Measurements from ENCODE around the gene NKX6-1. TPM values are rescaled to one million over a fixed set of nuclear protein-coding genes. Genes with fewer than 3 reads are reported as not detected.

Gene NKX6-1
- total RNA-seq, 1 experiment from 2014 or later = not detected

GRCh38 chr4:84527391-84527790 lies 28.3 kb upstream of the NKX6-1 start:
- no peak overlapping the region for H3K9ac ChIP-seq (ENCODE audit: low read length)
- no peak overlapping the region for H3K4me3 ChIP-seq (ENCODE audit: low read length)
- H3K4me2 ChIP-seq (ENCODE audit: low read depth, low read length, poor library complexity, severe bottlenecking) = no peak overlapping the region
- no peaks in the 10 kb centered on the region for H4K20me1 ChIP-seq (ENCODE audit: insufficient read depth, low read depth, low read length)
- H3K9me2 ChIP-seq (replicated peaks; ENCODE audit: insufficient read depth, low read length) = no peaks in the 10 kb centered on the region
- H3K79me2 ChIP-seq (ENCODE audit: low read length) = no peaks in the 10 kb centered on the region
- H3K36me3 ChIP-seq (ENCODE audit: insufficient read depth, low read length) = no peaks in the 10 kb centered on the region
- no peaks in the 10 kb centered on the region for H3K9me3 ChIP-seq (ENCODE audit: low read length)
- no peak for DNase-seq
- no peaks in the 10 kb centered on the region for H3K27me3 ChIP-seq (ENCODE audit: low read length)
- H2AFZ ChIP-seq (ENCODE audit: low read length) = no peak overlapping the region
- H3K27ac ChIP-seq (ENCODE audit: low read length) = no peak overlapping the region
- no peaks in the 10 kb centered on the region for H3K4me1 ChIP-seq (ENCODE audit: low read length)

GRCh38 chr4:84515075-84515474 lies 16.0 kb upstream of the NKX6-1 start:
- Histone ChIP-seq H3K36me3 (ENCODE audit: insufficient read depth, low read length) (no peaks in the 10 kb centered on the region), H3K9ac (ENCODE audit: low read length) (no peak overlapping the region), H3K9me2 (replicated peaks; ENCODE audit: insufficient read depth, low read length) (no peaks in the 10 kb centered on the region), H3K27ac (ENCODE audit: low read length) (no peak overlapping the region), H3K4me1 (ENCODE audit: low read length) (no peaks in the 10 kb centered on the region), H3K4me3 (ENCODE audit: low read length) (no peak overlapping the region), H3K79me2 (ENCODE audit: low read length) (no peaks in the 10 kb centered on the region), H2AFZ (ENCODE audit: low read length) (no peak overlapping the region), H3K27me3 (ENCODE audit: low read length) (no peaks in the 10 kb centered on the region), H3K4me2 (ENCODE audit: low read depth, low read length, poor library complexity, severe bottlenecking) (no peak overlapping the region), H3K9me3 (ENCODE audit: low read length) (no peaks in the 10 kb centered on the region), H4K20me1 (ENCODE audit: insufficient read depth, low read depth, low read length) (no peaks in the 10 kb centered on the region)
- no peak for DNase-seq

GRCh38 chr4:84512277-84512676 lies 13.2 kb upstream of the NKX6-1 start:
- Histone ChIP-seq H3K4me2 (ENCODE audit: low read depth, low read length, poor library complexity, severe bottlenecking) (no peak overlapping the region), H3K27me3 (ENCODE audit: low read length) (no peaks in the 10 kb centered on the region), H3K79me2 (ENCODE audit: low read length) (no peaks in the 10 kb centered on the region)

GRCh38 chr4:84511703-84512102 lies 12.6 kb upstream of the NKX6-1 start:
- H3K4me3 ChIP-seq (ENCODE audit: low read length) = no peak overlapping the region
- H2AFZ ChIP-seq (ENCODE audit: low read length) = no peak overlapping the region
- H3K9ac ChIP-seq (ENCODE audit: low read length) = no peak overlapping the region
- H3K27me3 ChIP-seq (ENCODE audit: low read length) = no peaks in the 10 kb centered on the region
- no peak for DNase-seq
- H3K4me1 ChIP-seq (ENCODE audit: low read length) = no peaks in the 10 kb centered on the region
- H3K9me2 ChIP-seq (replicated peaks; ENCODE audit: insufficient read depth, low read length) = no peaks in the 10 kb centered on the region
- no peaks in the 10 kb centered on the region for H3K9me3 ChIP-seq (ENCODE audit: low read length)
- no peaks in the 10 kb centered on the region for H3K79me2 ChIP-seq (ENCODE audit: low read length)
- no peak overlapping the region for H3K27ac ChIP-seq (ENCODE audit: low read length)
- no peaks in the 10 kb centered on the region for H4K20me1 ChIP-seq (ENCODE audit: insufficient read depth, low read depth, low read length)
- H3K4me2 ChIP-seq (ENCODE audit: low read depth, low read length, poor library complexity, severe bottlenecking) = no peak overlapping the region
- no peaks in the 10 kb centered on the region for H3K36me3 ChIP-seq (ENCODE audit: insufficient read depth, low read length)

More at GRCh38 chr4:84512277-84512676, 13.2 kb upstream of the NKX6-1 start:
- H2AFZ ChIP-seq (ENCODE audit: low read length) = no peak overlapping the region
- H4K20me1 ChIP-seq (ENCODE audit: insufficient read depth, low read depth, low read length) = no peaks in the 10 kb centered on the region
- no peaks in the 10 kb centered on the region for H3K9me2 ChIP-seq (replicated peaks; ENCODE audit: insufficient read depth, low read length)
- H3K9ac ChIP-seq (ENCODE audit: low read length) = no peak overlapping the region
- H3K36me3 ChIP-seq (ENCODE audit: insufficient read depth, low read length) = no peaks in the 10 kb centered on the region
- H3K4me3 ChIP-seq (ENCODE audit: low read length) = no peak overlapping the region
- no peaks in the 10 kb centered on the region for H3K4me1 ChIP-seq (ENCODE audit: low read length)
- no peak overlapping the region for H3K27ac ChIP-seq (ENCODE audit: low read length)
- DNase-seq = no peak
- no peaks in the 10 kb centered on the region for H3K9me3 ChIP-seq (ENCODE audit: low read length)

DNA sequence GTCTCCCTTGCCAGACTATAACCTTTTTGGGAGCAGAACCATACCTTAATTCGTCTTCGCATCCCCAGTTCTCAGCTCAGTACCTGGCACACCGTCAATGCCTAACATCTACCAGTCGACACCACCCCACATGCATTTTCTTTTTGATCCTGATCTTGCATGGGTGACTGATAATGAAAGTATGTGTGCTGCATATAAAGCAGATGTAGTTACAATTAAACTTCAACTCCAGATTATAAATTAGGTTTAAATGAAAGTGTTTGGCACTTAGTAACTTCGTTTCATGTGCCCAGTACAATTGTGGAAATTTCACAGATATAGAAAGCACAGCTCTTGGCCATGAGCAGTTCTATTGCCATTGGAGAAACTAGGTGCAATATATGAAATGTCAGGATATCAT lies 8.8 kb upstream of the NKX6-1 start:
- Histone ChIP-seq H2AFZ (ENCODE audit: low read length) (no peak overlapping the region), H3K27ac (ENCODE audit: low read length) (no peak overlapping the region), H3K27me3 (ENCODE audit: low read length) (no peaks in the 10 kb centered on the region), H3K9me2 (replicated peaks; ENCODE audit: insufficient read depth, low read length) (no peaks in the 10 kb centered on the region), H3K79me2 (ENCODE audit: low read length) (no peaks in the 10 kb centered on the region), H3K36me3 (ENCODE audit: insufficient read depth, low read length) (no peaks in the 10 kb centered on the region), H3K4me1 (ENCODE audit: low read length) (no peaks in the 10 kb centered on the region), H3K4me3 (ENCODE audit: low read length) (no peak overlapping the region), H4K20me1 (ENCODE audit: insufficient read depth, low read depth, low read length) (no peaks in the 10 kb centered on the region), H3K9me3 (ENCODE audit: low read length) (no peaks in the 10 kb centered on the region), H3K4me2 (ENCODE audit: low read depth, low read length, poor library complexity, severe bottlenecking) (no peak overlapping the region), H3K9ac (ENCODE audit: low read length) (no peak overlapping the region)
- DNase-seq = no peak

GRCh38 chr4:84504821-84505220 lies 5.7 kb upstream of the NKX6-1 start:
- DNase-seq = no peak
- no peak overlapping the region for H3K4me3 ChIP-seq (ENCODE audit: low read length)
- no peak overlapping the region for H3K27ac ChIP-seq (ENCODE audit: low read length)
- H2AFZ ChIP-seq (ENCODE audit: low read length) = no peak overlapping the region
- H3K9me2 ChIP-seq (replicated peaks; ENCODE audit: insufficient read depth, low read length) = no peaks in the 10 kb centered on the region
- no peak overlapping the region for H3K4me2 ChIP-seq (ENCODE audit: low read depth, low read length, poor library complexity, severe bottlenecking)
- no peaks in the 10 kb centered on the region for H3K4me1 ChIP-seq (ENCODE audit: low read length)
- H3K9ac ChIP-seq (ENCODE audit: low read length) = no peak overlapping the region
- H3K27me3 ChIP-seq (ENCODE audit: low read length) = no peaks in the 10 kb centered on the region
- no peaks in the 10 kb centered on the region for H3K79me2 ChIP-seq (ENCODE audit: low read length)
- H3K9me3 ChIP-seq (ENCODE audit: low read length) = no peaks in the 10 kb centered on the region
- no peaks in the 10 kb centered on the region for H4K20me1 ChIP-seq (ENCODE audit: insufficient read depth, low read depth, low read length)
- no peaks in the 10 kb centered on the region for H3K36me3 ChIP-seq (ENCODE audit: insufficient read depth, low read length)

GRCh38 chr4:84503495-84504437 lies 4.7 kb upstream of the NKX6-1 start:
- no peak overlapping the region for H3K27ac ChIP-seq (ENCODE audit: low read length)
- H3K4me2 ChIP-seq (ENCODE audit: low read depth, low read length, poor library complexity, severe bottlenecking) = no peak overlapping the region
- H3K9me3 ChIP-seq (ENCODE audit: low read length) = no peaks in the 10 kb centered on the region
- no peak overlapping the region for H3K4me3 ChIP-seq (ENCODE audit: low read length)
- H3K36me3 ChIP-seq (ENCODE audit: insufficient read depth, low read length) = no peaks in the 10 kb centered on the region
- H3K9me2 ChIP-seq (replicated peaks; ENCODE audit: insufficient read depth, low read length) = no peaks in the 10 kb centered on the region
- no peaks in the 10 kb centered on the region for H3K27me3 ChIP-seq (ENCODE audit: low read length)
- DNase-seq = peak; percentile 78
- no peaks in the 10 kb centered on the region for H3K79me2 ChIP-seq (ENCODE audit: low read length)
- H4K20me1 ChIP-seq (ENCODE audit: insufficient read depth, low read depth, low read length) = no peaks in the 10 kb centered on the region
- no peak overlapping the region for H3K9ac ChIP-seq (ENCODE audit: low read length)
- H3K4me1 ChIP-seq (ENCODE audit: low read length) = no peaks in the 10 kb centered on the region
- no peak overlapping the region for H2AFZ ChIP-seq (ENCODE audit: low read length)

- H3K27me3 ChIP-seq (ENCODE audit: low read length) = no peaks in the 10 kb centered on the region
- H3K9me2 ChIP-seq (replicated peaks; ENCODE audit: insufficient read depth, low read length) = no peaks in the 10 kb centered on the region
- H3K36me3 ChIP-seq (ENCODE audit: insufficient read depth, low read length) = no peaks in the 10 kb centered on the region
- H3K4me2 ChIP-seq (ENCODE audit: low read depth, low read length, poor library complexity, severe bottlenecking) = no peak overlapping the region
- H3K4me3 ChIP-seq (ENCODE audit: low read length) = no peak overlapping the region
- H3K79me2 ChIP-seq (ENCODE audit: low read length) = no peaks in the 10 kb centered on the region
- no peaks in the 10 kb centered on the region for H3K4me1 ChIP-seq (ENCODE audit: low read length)
- H3K27ac ChIP-seq (ENCODE audit: low read length) = no peak overlapping the region
- H3K9me3 ChIP-seq (ENCODE audit: low read length) = no peaks in the 10 kb centered on the region
- DNase-seq = no peak
- no peak overlapping the region for H3K9ac ChIP-seq (ENCODE audit: low read length)
- H4K20me1 ChIP-seq (ENCODE audit: insufficient read depth, low read depth, low read length) = no peaks in the 10 kb centered on the region
- H2AFZ ChIP-seq (ENCODE audit: low read length) = no peak overlapping the region
Observed at GRCh38 chr4:84502955-84503373, 3.9 kb upstream of the NKX6-1 start.
